H1 (cell line): ENCODE data around the gene NECTIN1. TPM values are rescaled to one million over a fixed set of nuclear protein-coding genes. Genes with fewer than 3 reads are reported as not detected.

Source experiments
- CTCF ChIA-PET: fragments of 300-600 bp; sonication (Branson Sonifier 250); formaldehyde crosslinking; loops from one replicate; lab custom pipeline; 2021; ENCODE audit not compliant: partially characterized antibody; lab: Charles Lee
- POLR2A ChIA-PET: fragments of 300-600 bp; sonication (Branson Sonifier 250); formaldehyde crosslinking; loops from one replicate; lab custom pipeline; 2021; ENCODE audit warnings: inconsistent platforms; ENCODE audit not compliant: partially characterized antibody; lab: Charles Lee
- DNase-seq, 2 experiments: peaks; one replicate each; pipeline versions ENCODE4 v3.0.0 to v3.0.0-alpha.2; 2010 to 2022; ENCODE audit warnings: low spot score in 2 of 2, low read depth in 1 of 2, mixed read lengths in 1 of 2
- FAIRE-seq: peaks from 2 replicates; lab custom pipeline; 2011; peaks lifted over from hg19 to GRCh38; lab: Jason Lieb, UNC
- H2AFZ ChIP-seq: 2 replicates; pipeline ENCODE4 v1.8.1; 2012; ENCODE audit warnings: low read length, inconsistent platforms
- H2AK5ac ChIP-seq: 2 replicates; pipeline ENCODE4 v1.6.1; 2013; ENCODE audit warnings: low read depth, low read length
- H2BK120ac ChIP-seq: replicated peaks from 2 replicates; pipeline ENCODE3; 2013; ENCODE audit warnings: low read depth, low read length, inconsistent platforms
- H2BK12ac ChIP-seq: 2 replicates; pipeline ENCODE4 v1.6.1; 2013; ENCODE audit warnings: low read depth, low read length
- H2BK15ac ChIP-seq: 2 replicates; pipeline ENCODE4 v1.6.1; 2013; ENCODE audit warnings: low read length
- H2BK20ac ChIP-seq: 2 replicates; pipeline ENCODE4 v1.6.1; 2013; ENCODE audit warnings: low read length
- H2BK5ac ChIP-seq: 2 replicates; pipeline ENCODE4 v1.6.1; 2013; ENCODE audit warnings: low read depth, low read length
- H3K14ac ChIP-seq: 2 replicates; pipeline ENCODE4 v1.6.1; 2013; ENCODE audit warnings: inconsistent platforms; ENCODE audit not compliant: insufficient read length
- H3K18ac ChIP-seq: 2 replicates; pipeline ENCODE4 v1.6.1; 2013; ENCODE audit warnings: low read length; ENCODE audit errors: extremely low read depth
- H3K23ac ChIP-seq: 2 replicates; pipeline ENCODE4 v1.6.1; 2013; ENCODE audit warnings: inconsistent platforms; ENCODE audit not compliant: insufficient read length
- H3K23me2 ChIP-seq: 2 replicates; pipeline ENCODE4 v1.6.1; 2013; ENCODE audit warnings: low read depth, low read length
- H3K27ac ChIP-seq: 2 replicates; pipeline ENCODE4 v1.6.1; 2011; ENCODE audit warnings: low read depth, low read length, inconsistent platforms
- H3K27me3 ChIP-seq, 4 experiments: replicated peaks in 1 of 4; 1 replicate in 1 of 4; 2 replicates in 3 of 4; pipeline versions ENCODE4 v1.6.1 to v1.8.1; 2011 to 2013; ENCODE audit warnings: low read length in 3 of 4, mild to moderate bottlenecking in 3 of 4, inconsistent platforms in 2 of 4, mixed read lengths in 2 of 4, moderate library complexity in 1 of 4; ENCODE audit not compliant: control insufficient read depth in 3 of 4, insufficient read depth in 3 of 4; ENCODE audit errors: extremely low read depth in 1 of 4
- H3K36me3 ChIP-seq, 4 experiments: 2 replicates each; pipeline versions ENCODE4 v1.6.1 to v1.8.1; 2011 to 2013; ENCODE audit warnings: mild to moderate bottlenecking in 4 of 4, low read length in 3 of 4, moderate library complexity in 2 of 4, control low read depth in 1 of 4, inconsistent platforms in 1 of 4; ENCODE audit not compliant: insufficient read depth in 4 of 4, control insufficient read depth in 2 of 4
- H3K4ac ChIP-seq: replicated peaks from 2 replicates; pipeline ENCODE3; 2013; ENCODE audit warnings: low read length, low read depth, mixed read lengths, inconsistent platforms; ENCODE audit not compliant: insufficient read length
- H3K4me1 ChIP-seq, 4 experiments: replicated peaks in 1 of 4; 1 replicate in 1 of 4; 2 replicates in 3 of 4; pipeline versions ENCODE4 v1.6.1 to v1.8.1; 2011 to 2013; ENCODE audit warnings: low read length in 3 of 4, inconsistent platforms in 2 of 4, mixed read lengths in 1 of 4; ENCODE audit not compliant: insufficient read depth in 4 of 4, control insufficient read depth in 3 of 4
- H3K4me2 ChIP-seq, 2 experiments: 2 replicates each; pipeline versions ENCODE4 v1.6.1 to v1.8.1; 2011 to 2013; ENCODE audit warnings: low read depth in 2 of 2, low read length in 2 of 2, control low read depth in 1 of 2, inconsistent platforms in 1 of 2, mild to moderate bottlenecking in 1 of 2; ENCODE audit not compliant: insufficient read depth in 1 of 2
- H3K4me3 ChIP-seq, 4 experiments: fragments of 200-600, 300-600 bp in 1 of 4; sonication (generic), shearing (Covaris generic), sonication (Bioruptor Twin) in 1 of 4; 2 replicates each; pipeline versions ENCODE4 v1.5.1 to v1.8.1; 2011 to 2016; ENCODE audit warnings: low read length in 4 of 4, low read depth in 3 of 4, control low read depth in 2 of 4, inconsistent platforms in 2 of 4, mild to moderate bottlenecking in 2 of 4, mixed read lengths in 1 of 4, moderate library complexity in 1 of 4; ENCODE audit not compliant: insufficient read depth in 2 of 4; ENCODE audit errors: extremely low read depth in 1 of 4
- H3K56ac ChIP-seq: replicated peaks from 2 replicates; pipeline ENCODE3; 2013; ENCODE audit warnings: low read depth, mild to moderate bottlenecking, mixed read lengths, low read length, inconsistent platforms; ENCODE audit not compliant: insufficient read length
- H3K79me1 ChIP-seq: 2 replicates; pipeline ENCODE4 v1.6.1; 2013; ENCODE audit warnings: low read depth, low read length, control low read depth
- H3K79me2 ChIP-seq, 2 experiments: 2 replicates each; pipeline versions ENCODE4 v1.6.1 to v1.8.1; 2012 to 2013; ENCODE audit warnings: low read length in 2 of 2, mild to moderate bottlenecking in 2 of 2, inconsistent platforms in 1 of 2; ENCODE audit not compliant: insufficient read depth in 2 of 2, control insufficient read depth in 1 of 2
- H3K9ac ChIP-seq, 4 experiments: replicated peaks in 1 of 4; 1 replicate in 1 of 4; 2 replicates in 3 of 4; pipeline versions ENCODE4 v1.6.1 to v1.8.1; 2011 to 2013; ENCODE audit warnings: low read depth in 3 of 4, low read length in 3 of 4, control low read depth in 2 of 4, mild to moderate bottlenecking in 2 of 4, moderate library complexity in 2 of 4, inconsistent platforms in 1 of 4; ENCODE audit errors: extremely low read depth in 1 of 4
- H3K9me3 ChIP-seq, 2 experiments: 2 replicates each; pipeline versions ENCODE4 v1.6.1 to v1.8.1; 2012 to 2013; ENCODE audit warnings: mild to moderate bottlenecking in 2 of 2, moderate library complexity in 2 of 2, control low read depth in 1 of 2, inconsistent platforms in 1 of 2, low read depth in 1 of 2, low read length in 1 of 2, mixed read lengths in 1 of 2; ENCODE audit not compliant: insufficient read depth in 2 of 2
- H4K20me1 ChIP-seq, 2 experiments: replicated peaks in 1 of 2; 2 replicates each; pipeline versions ENCODE3 to v1.8.1; 2011 to 2013; ENCODE audit warnings: inconsistent platforms in 2 of 2, low read length in 2 of 2, mild to moderate bottlenecking in 1 of 2; ENCODE audit not compliant: insufficient read depth in 2 of 2, control insufficient read depth in 1 of 2
- H4K5ac ChIP-seq: 2 replicates; pipeline ENCODE4 v1.6.1; 2013; ENCODE audit warnings: low read length, low read depth, mixed read lengths, inconsistent platforms; ENCODE audit not compliant: insufficient read length
- H4K8ac ChIP-seq: 2 replicates; pipeline ENCODE4 v1.8.0; 2013; ENCODE audit warnings: mild to moderate bottlenecking, moderate library complexity, low read length, inconsistent platforms; ENCODE audit not compliant: insufficient read depth; ENCODE audit errors: extremely low read depth
- H4K91ac ChIP-seq: replicated peaks from 2 replicates; pipeline ENCODE3; 2013; ENCODE audit warnings: low read length, mixed read lengths, inconsistent platforms; ENCODE audit not compliant: insufficient read length
- CBX5 ChIP-seq: fragments of 300-800, 300-1000 bp; sonication (generic); IDR thresholded peaks from 2 replicates; pipeline ENCODE4 v1.7.1; 2016; ENCODE audit warnings: antibody characterized with exemption, low read length, low read depth
- CEBPB ChIP-seq: IDR thresholded peaks from 2 replicates; pipeline ENCODE4 v1.6.1; 2012; ENCODE audit warnings: low read depth, low read length
- CHD1 ChIP-seq: IDR thresholded peaks from 2 replicates; pipeline ENCODE4 v1.6.1; 2012; ENCODE audit warnings: low read depth, low read length, improper control_type of control experiment
- EGR1 ChIP-seq: IDR thresholded peaks from 2 replicates; pipeline ENCODE4 v1.6.1; 2011; ENCODE audit warnings: low read depth, low read length, borderline replicate concordance
- EZH2 ChIP-seq: fragments of 200-600 bp; sonication (generic); IDR thresholded peaks from 2 replicates; pipeline ENCODE4 v1.7.1; 2012; ENCODE audit warnings: low read depth, mild to moderate bottlenecking, moderate library complexity, low read length, inconsistent platforms; ENCODE audit not compliant: severe bottlenecking
- JUN ChIP-seq: IDR thresholded peaks from 2 replicates; pipeline ENCODE4 v1.6.1; 2011; ENCODE audit warnings: low read depth, mild to moderate bottlenecking, improper control_type of control experiment, low read length
- POLR2AphosphoS5 ChIP-seq: IDR thresholded peaks from 2 replicates; pipeline ENCODE4 v1.6.1; 2011; ENCODE audit warnings: low read depth, low read length
- SAP30 ChIP-seq: fragments of 300-600 bp; sonication (generic); IDR thresholded peaks from 2 replicates; pipeline ENCODE4 v1.7.1; 2012; ENCODE audit warnings: low read length, moderate library complexity, mild to moderate bottlenecking, inconsistent platforms; ENCODE audit not compliant: insufficient read depth, insufficient replicate concordance
- SIRT6 ChIP-seq: IDR thresholded peaks from one replicate; pipeline ENCODE4 v1.7.1; 2012; ENCODE audit warnings: low read length, inconsistent platforms
- SP2 ChIP-seq: IDR thresholded peaks from 2 replicates; pipeline ENCODE4 v1.6.1; 2012; ENCODE audit warnings: mild to moderate bottlenecking, low read length, inconsistent platforms
- TAF1 ChIP-seq: IDR thresholded peaks from 2 replicates; pipeline ENCODE4 v1.6.1; 2011; ENCODE audit warnings: mild to moderate bottlenecking, low read depth, low read length
- polyA plus RNA-seq, 7 experiments: library from polyadenylated mRNA; depleted of rRNA in 3 of 7; stranded (reverse) in 5 of 7; unstranded in 2 of 7; fragments of >200 nt in 5 of 7; fragments of 200-250 nt in 2 of 7; gene quantifications; 1 replicate in 5 of 7; 2 replicates in 1 of 7; 4 replicates in 1 of 7; pipeline versions ENCODE4 v1.2.1 to v1.2.3, GENCODE V29; 2011 to 2013; ENCODE audit warnings: missing spikeins in 2 of 7, mixed read lengths in 2 of 7
- total RNA-seq: library from RNA; stranded (reverse); fragmentation: NEBNext Ultra II Directional; extraction: Animal tissue kit (Norgen Biotek cat#: 25700); gene quantifications from 2 replicates; pipeline ENCODE4 v1.2.1, GENCODE V29; 2021
- TF ChIP-seq, protein P1 (sequence below): IDR thresholded peaks from 2 replicates; pipeline ENCODE4 v1.6.1; 2012; ENCODE audit warnings: inconsistent platforms
- TF ChIP-seq, protein P2 (sequence below): IDR thresholded peaks from 2 replicates; pipeline ENCODE4 v1.6.1; 2011; ENCODE audit warnings: low read length, improper control_type of control experiment
- TF ChIP-seq, protein P3 (sequence below): IDR thresholded peaks from 2 replicates; pipeline ENCODE4 v1.6.1; 2012; ENCODE audit warnings: inconsistent platforms

The NECTIN1 gene
- total and polyA plus RNA-seq, 2 of the 8 experiments (the other 6 are each of a cell fraction or from before 2014, with no cell fraction given): 43.2 to 97.7 TPM

DNA sequence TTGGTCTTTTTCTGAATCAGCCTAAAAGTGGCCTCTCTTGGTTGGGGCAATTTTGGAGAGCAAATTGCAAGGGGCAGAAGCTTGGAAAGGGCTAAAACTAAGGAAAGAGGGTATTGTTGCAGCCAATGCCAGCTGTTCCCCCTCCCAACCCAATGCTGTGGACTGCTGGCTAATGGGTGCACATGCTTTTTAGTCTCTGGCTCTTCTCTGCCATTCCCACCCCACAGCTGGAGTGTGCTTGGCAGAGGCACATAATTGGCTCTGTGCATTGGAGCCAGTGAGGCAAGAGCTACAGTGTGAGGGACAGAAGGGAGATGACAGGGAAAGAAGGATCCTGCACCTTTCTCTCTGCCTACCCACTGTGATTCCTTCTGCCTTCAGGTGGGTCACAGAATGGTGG, 140.0 kb downstream of the NECTIN1 start:
- H3K27ac ChIP-seq: no peak overlapping the region
- H3K9me3 ChIP-seq: no peaks in the 10 kb centered on the region
- H4K91ac ChIP-seq: no peak overlapping the region
- H2AK5ac ChIP-seq: peak overlapping the region; percentile 67; the same call in 1 of the 2 replicates
- H3K23ac ChIP-seq: no peak overlapping the region
- peak overlapping the region; percentile 89 for H2BK12ac ChIP-seq
- POLR2A ChIA-PET: interaction anchor here (1.3 kb wide), 1 partner anchor 8 kb away, joined by 3 read pairs; no protein-coding TSS in a partner anchor
- H3K56ac ChIP-seq: no peak overlapping the region
- no peak overlapping the region for H3K4me3 ChIP-seq
- no peak overlapping the region for H2BK5ac ChIP-seq
- no peak for DNase-seq
- H3K27me3 ChIP-seq: peaks cover 0 to 18% (median 7%) of the 10 kb centered on the region in 4 experiments; a peak in 4 of 7 replicates
- peak overlapping the region; percentile 98 for H2BK15ac ChIP-seq
- H3K4ac ChIP-seq: no peak overlapping the region
- CTCF ChIA-PET: interaction anchor here (0.9 to 8.2 kb wide), 11 partner anchors 10 to 199 kb away, joined by 3 to 59 read pairs (median 3); no protein-coding TSS in a partner anchor
- no peak overlapping the region for H3K18ac ChIP-seq
- H3K9ac ChIP-seq: no peak overlapping the region
- H3K79me2 ChIP-seq: no peaks in the 10 kb centered on the region
- H3K4me1 ChIP-seq: peaks cover 3 to 22% (median 14%) of the 10 kb centered on the region in 4 experiments
- no peak overlapping the region for H2BK120ac ChIP-seq
- H3K14ac ChIP-seq: peak overlapping the region; percentile 9
- no peak overlapping the region for H3K4me2 ChIP-seq
- H3K36me3 ChIP-seq: no peaks in the 10 kb centered on the region
- no peaks in the 10 kb centered on the region for H3K79me1 ChIP-seq
- FAIRE-seq: no peak
- no peak overlapping the region for H4K5ac ChIP-seq
- peak overlapping the region; percentile 68; the same call in 1 of the 2 replicates for H2BK20ac ChIP-seq
- H3K23me2 ChIP-seq: peaks cover 7% of the 10 kb centered on the region; the same call in 1 of the 2 replicates
- no peak overlapping the region for H4K8ac ChIP-seq
- H2AFZ ChIP-seq: no peak overlapping the region
- no peaks in the 10 kb centered on the region for H4K20me1 ChIP-seq
- TF ChIP-seq, protein P1, sequence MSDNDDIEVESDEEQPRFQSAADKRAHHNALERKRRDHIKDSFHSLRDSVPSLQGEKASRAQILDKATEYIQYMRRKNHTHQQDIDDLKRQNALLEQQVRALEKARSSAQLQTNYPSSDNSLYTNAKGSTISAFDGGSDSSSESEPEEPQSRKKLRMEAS: no peak
- TF ChIP-seq SP2 (no peak), CBX5 (no peak), CEBPB (no peak), EGR1 (no peak), JUN (no peak), POLR2AphosphoS5 (no peak), SAP30 (no peak), CHD1 (no peak), EZH2 (no peak), TAF1 (no peak), SIRT6 (no peak)
- TF ChIP-seq, protein P2, sequence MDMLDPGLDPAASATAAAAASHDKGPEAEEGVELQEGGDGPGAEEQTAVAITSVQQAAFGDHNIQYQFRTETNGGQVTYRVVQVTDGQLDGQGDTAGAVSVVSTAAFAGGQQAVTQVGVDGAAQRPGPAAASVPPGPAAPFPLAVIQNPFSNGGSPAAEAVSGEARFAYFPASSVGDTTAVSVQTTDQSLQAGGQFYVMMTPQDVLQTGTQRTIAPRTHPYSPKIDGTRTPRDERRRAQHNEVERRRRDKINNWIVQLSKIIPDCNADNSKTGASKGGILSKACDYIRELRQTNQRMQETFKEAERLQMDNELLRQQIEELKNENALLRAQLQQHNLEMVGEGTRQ: no peak
- TF ChIP-seq, protein P3, sequence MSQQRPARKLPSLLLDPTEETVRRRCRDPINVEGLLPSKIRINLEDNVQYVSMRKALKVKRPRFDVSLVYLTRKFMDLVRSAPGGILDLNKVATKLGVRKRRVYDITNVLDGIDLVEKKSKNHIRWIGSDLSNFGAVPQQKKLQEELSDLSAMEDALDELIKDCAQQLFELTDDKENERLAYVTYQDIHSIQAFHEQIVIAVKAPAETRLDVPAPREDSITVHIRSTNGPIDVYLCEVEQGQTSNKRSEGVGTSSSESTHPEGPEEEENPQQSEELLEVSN: no peak
